Anterior cingulate cortex (tissue), 58 donors: ENCODE data around the gene AGL.
A peak's percentile ranks its signal among the peaks of the same experiment; 100 is the strongest.
"Not testable (repeated sequence)": the region's sequence is repeated elsewhere in the genome, so short reads cannot be mapped to it uniquely, and the experiment has no call there.

ENCODE experiments used
- DNase-seq, 58 donors: peaks; one replicate each; lab custom pipeline; 2025; lab: John Stamatoyannopoulos, UW

AGL gene

GRCh38 chr1:99935534-99935933, 85.4 kb downstream of the AGL start:
- no peak for DNase-seq

DNA sequence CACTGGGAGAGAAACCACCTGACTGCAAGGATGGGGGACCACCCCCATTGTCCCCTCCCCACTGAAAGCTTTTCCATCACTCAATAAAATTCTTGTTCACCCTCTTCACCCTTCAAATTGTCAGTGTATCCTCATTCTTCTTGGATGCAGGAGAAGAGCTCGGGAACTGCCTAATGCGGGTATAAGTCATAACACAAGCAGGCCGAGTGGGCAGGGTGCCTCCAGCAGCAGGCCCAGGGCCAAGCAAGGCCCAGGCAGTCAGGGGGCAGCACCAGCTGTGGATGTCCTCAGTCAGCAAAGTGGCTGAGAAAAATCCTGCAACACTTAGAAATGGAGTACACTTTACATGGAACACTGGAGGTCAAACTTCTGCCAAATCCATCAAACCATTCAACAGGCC, 85.9 kb downstream of the AGL start:
- DNase-seq, result no peak

GRCh38 chr1:99942723-99943122, 92.6 kb downstream of the AGL start:
- no peak for DNase-seq

DNA sequence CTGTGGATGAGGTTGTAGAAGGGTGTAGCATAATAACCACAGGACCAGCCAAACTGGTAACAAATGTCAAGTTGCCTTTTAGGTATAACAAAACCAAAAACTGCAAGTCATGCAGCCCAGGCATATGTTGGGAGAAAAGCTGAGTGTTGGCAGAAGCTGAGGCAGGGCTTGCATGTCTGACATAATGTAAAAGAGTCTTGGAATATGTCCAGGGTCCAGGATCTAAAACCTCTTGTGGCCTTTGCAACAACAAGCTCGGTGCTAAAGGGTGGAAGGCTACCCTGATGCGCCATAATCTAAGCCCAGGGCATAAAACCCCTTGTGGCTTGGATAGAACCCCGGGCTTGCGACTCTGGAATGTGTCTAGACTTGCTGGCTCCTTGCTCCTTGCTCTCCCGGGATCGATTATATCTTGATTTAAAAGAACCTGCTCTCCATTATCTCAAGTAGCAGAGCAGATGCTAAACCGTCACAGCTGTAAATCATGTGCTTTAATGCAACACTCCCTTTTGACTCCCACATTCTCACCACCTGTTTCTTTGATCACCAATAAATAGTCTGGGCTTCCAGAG, 93.1 kb downstream of the AGL start:
- no peak for DNase-seq

DNA sequence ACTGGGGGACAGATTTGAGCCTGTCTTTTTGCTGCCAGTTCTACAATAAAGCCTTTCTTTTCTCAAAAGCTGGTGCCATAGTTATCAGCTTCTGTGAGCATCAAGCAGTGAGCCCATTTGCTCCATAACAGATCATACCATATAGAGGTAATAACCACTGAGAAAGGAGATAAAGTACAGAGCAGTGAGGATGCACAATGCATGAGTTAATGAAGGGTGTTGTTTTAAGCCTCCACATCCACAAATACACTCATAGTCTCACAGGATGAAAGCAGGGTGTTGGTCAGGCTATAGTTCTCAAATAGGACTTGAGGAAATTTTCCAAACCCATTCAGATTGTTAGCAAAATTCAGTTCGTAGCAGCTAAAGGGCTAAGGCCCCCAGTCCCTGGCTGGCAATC, 94.0 kb downstream of the AGL start:
- DNase-seq, result no peak

GRCh38 chr1:99945174-99945573, 95.0 kb downstream of the AGL start:
- no peak for DNase-seq

- DNase-seq, result no peak
These were observed 100.3 kb downstream of the AGL start for GRCh38 chr1:99950486-99950885.

GRCh38 chr1:99952522-99952921, 102.4 kb downstream of the AGL start:
- no peak for DNase-seq

DNA sequence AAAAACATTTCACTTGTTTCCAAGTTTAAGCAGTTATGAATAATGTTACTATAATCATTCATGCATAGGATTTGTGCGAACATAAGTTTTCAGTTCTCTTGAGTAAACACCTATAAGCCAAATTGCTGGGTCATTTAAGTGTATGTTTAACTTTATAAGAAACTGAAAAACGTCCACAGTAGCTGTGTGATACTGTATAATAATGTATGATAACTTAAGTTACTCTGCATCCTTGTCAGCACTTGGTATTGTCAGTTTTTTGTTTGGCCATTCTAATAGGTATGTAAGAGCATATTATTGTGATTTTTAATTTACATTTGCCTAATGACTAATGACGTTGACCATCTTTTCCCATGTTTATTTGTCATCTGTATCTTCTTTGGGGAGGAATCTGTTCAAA, 105.2 kb downstream of the AGL start:
- DNase-seq, result no peak

DNA sequence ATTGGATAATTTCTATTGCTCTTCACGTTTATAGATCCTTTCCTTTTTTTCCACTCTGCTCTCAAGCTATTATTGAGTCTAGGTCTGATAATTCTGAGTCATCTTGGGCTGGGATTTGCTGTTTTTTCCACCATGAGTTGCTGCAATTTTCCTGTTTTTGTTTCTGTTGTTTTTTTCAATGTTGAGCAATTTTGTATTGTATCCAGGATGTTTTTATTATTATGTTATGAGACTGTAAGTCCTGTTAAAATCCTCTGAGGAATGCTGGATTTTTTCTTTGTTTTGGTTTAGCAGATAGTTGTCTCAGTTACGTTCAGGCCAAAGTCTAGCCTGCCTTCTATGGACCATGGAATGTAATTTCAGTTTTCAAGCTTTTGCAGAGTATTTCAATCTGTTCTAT, 106.6 kb downstream of the AGL start:
- no peak for DNase-seq

DNA sequence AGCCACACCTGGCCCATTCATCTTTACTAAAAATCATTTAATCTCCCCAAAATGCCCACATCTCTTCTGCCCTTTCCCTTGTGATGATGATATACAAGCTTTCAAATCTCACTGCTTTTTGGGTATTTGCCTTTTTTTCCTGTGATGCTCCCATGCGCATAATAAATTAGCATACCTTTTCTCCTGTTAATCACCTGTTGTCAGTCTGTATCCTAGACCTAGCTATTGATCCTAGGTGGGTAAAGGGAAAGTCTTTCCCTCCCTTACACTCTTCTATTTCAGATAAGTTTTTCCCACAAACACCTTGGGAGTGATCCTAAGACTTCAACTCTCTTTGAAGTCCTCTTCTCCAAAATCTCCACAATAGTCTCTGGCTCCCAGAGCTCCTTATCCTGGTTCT, 107.7 kb downstream of the AGL start:
- no peak for DNase-seq

DNA sequence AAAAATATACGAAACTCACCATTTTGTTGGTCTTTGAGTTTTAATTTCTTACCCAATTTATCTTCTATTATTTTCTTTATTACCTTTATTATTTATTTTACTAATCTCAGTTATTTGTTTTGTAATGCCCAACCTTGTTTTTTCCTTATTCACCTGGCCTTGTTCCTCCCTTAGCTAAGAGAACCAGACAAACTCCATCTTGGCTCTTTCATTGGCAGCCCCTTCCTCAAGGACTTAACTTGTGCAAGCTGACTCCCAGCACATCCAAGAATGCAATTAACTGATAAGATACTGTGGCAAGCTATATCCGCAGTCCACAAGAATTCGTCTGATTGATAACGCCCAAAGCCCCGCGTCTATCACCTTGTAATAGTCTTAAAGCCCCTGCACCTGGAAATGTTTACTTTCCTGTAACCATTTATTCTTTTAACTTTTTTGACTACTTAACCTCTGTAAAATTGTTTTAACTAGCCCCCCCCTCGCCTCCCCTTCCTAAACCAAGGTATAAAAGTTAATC, 109.1 kb downstream of the AGL start:
- DNase-seq, result not testable (repeated sequence)

DNA sequence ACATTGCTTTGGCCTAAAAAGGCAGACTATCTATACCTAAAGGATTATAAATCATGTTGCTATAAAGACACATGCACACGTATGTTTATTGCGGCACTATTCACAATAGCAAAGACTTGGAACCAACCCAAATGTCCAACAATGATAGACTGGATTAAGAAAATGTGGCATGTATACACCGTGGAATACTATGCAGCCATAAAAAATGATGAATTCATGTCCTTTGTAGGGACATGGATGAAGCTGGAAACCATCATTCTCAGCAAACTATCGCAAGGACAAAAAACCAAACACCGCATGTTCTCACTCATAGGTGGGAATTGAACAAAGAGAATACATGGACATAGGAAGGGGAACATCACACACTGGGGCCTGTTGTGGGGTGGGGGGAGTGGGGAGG, 110.1 kb downstream of the AGL start:
- DNase-seq, result not testable (repeated sequence)

GRCh38 chr1:99963041-99963795, 113.1 kb downstream of the AGL start:
- no peak for DNase-seq

- no peak for DNase-seq
These were observed 114.6 kb downstream of the AGL start for GRCh38 chr1:99964806-99965205.

- DNase-seq, result no peak
These were observed 115.7 kb downstream of the AGL start for GRCh38 chr1:99965646-99966375.

- DNase-seq, result no peak
These were observed 118.1 kb downstream of the AGL start for GRCh38 chr1:99968214-99968613.

DNA sequence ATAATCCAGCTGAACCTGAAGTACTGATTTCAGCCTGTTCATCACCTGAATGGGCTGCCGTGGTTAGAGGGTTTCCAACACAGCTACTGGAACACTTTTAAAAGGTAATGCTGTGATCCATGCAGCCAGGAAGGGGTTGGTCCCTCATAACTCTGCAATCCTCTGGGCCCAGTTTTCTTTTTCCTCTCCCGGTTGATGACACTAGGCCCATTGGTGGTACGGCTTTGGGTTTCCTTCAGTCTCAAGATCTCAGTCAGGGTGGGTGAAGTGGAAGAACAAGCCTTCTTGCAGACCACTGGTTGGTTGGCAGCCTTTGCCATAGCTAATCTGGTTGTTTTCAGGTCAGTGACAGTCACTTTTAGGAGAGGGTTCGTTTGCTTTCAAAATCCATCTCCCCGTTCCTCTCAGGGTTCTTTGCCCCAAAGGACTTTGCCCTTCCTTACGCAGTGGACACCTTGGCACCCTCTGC, 119.1 kb downstream of the AGL start:
- DNase-seq, result peak in 5 of 58 donors; percentile 33 to 65 (median 53)

- DNase-seq, result peak in 57 of 58 donors; percentile 28 to 89 (median 69)
These were observed 119.8 kb downstream of the AGL start, which contains the start of gene SLC35A3 for GRCh38 chr1:99969729-99970621. Gene SLC35A3, plus strand, starts transcription at chr1:99969996. Its CDS starts 23,559 bp downstream, at chr1:99993555.

DNA sequence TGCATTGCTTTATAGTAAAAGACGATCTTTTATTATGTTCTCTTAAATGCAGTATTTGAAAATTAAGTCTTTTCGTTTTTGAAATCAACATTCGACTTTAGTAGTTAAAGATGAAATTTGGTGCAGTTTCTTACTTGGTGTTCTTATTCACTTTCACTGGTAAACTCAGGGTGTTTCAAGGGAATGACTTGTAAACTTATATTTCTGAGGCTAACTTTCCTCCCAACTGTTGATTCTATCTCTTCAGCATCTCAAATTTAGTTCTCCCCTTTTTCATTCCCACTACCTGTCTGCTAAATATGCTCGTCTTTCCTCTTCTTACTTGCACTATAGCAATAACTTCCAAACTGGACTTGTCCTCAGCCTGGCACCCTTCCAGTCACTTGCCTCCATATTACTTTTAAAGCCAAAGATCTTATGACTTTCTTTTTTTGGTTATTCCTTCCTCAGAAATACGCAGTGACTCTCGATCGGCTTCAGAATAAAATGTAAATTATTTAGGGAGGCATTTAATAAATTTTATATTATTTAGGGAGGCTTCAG, 120.6 kb downstream of the AGL start:
- DNase-seq, result no peak
